Caco-2 (cell line): Measurements from ENCODE around the gene DVL1. TPM values are rescaled to one million over a fixed set of nuclear protein-coding genes. Genes with fewer than 3 reads are reported as not detected.

Source experiments
- BruUV-seq: library from RNA; stranded (reverse); fragments of 400-500 nt; replicated peaks from 2 replicates; lab custom pipeline; 2021; lab: Mats Ljungman, UMichigan
- CTCF ChIA-PET: fragments of 300-600 bp; sonication (Branson Sonifier 250); formaldehyde crosslinking; loops from one replicate; lab custom pipeline; 2022; ENCODE audit warnings: antibody characterized with exemption; lab: Charles Lee
- POLR2A ChIA-PET: fragments of 300-600 bp; sonication (Branson Sonifier 250); formaldehyde crosslinking; loops from one replicate; lab custom pipeline; 2022; ENCODE audit warnings: antibody characterized with exemption; lab: Charles Lee
- DNase-seq, 2 experiments: peaks; one replicate each; pipeline versions ENCODE4 v3.0.0 to v3.0.0-alpha.2; 2020 to 2022
- H3K27me3 ChIP-seq: replicated peaks from 2 replicates; pipeline ENCODE4 v1.6.0; 2011; ENCODE audit warnings: low read length; ENCODE audit not compliant: control insufficient read depth, insufficient read depth
- H3K36me3 ChIP-seq: 2 replicates; pipeline ENCODE4 v1.5.1; 2011; ENCODE audit warnings: low read length; ENCODE audit not compliant: control insufficient read depth, insufficient read depth
- H3K4me1 ChIP-seq: fragments of 250-450 bp; sonication (Bioruptor Pico); 2 replicates; pipeline ENCODE4 v1.5.1; 2020; ENCODE audit warnings: mild to moderate bottlenecking
- H3K4me3 ChIP-seq: 2 replicates; pipeline ENCODE4 v1.5.1; 2011; ENCODE audit warnings: low read depth, mild to moderate bottlenecking, control low read depth, low read length
- H3K9me3 ChIP-seq: fragments of 250-450 bp; sonication (Bioruptor Pico); 2 replicates; pipeline ENCODE4 v1.5.1; 2020; ENCODE audit warnings: mild to moderate bottlenecking, moderate library complexity
- H3K27ac Mint-ChIP-seq: one replicate; pipeline ENCODE4 v1.8.0; 2022; ENCODE audit warnings: mixed read lengths; ENCODE audit not compliant: unreplicated experiment
- H3K27me3 Mint-ChIP-seq: one replicate; pipeline ENCODE4 v1.8.0; 2022; ENCODE audit warnings: mixed read lengths; ENCODE audit not compliant: insufficient read depth, unreplicated experiment
- H3K36me3 Mint-ChIP-seq: one replicate; pipeline ENCODE4 v1.8.0; 2022; ENCODE audit warnings: mild to moderate bottlenecking, mixed read lengths; ENCODE audit not compliant: insufficient read depth, unreplicated experiment
- H3K4me1 Mint-ChIP-seq: one replicate; pipeline ENCODE4 v1.8.0; 2022; ENCODE audit warnings: low read depth, mixed read lengths; ENCODE audit not compliant: unreplicated experiment
- H3K4me3 Mint-ChIP-seq: one replicate; pipeline ENCODE4 v1.8.0; 2022; ENCODE audit warnings: mild to moderate bottlenecking, moderate library complexity, mixed read lengths; ENCODE audit not compliant: unreplicated experiment
- H3K9me3 Mint-ChIP-seq: one replicate; pipeline ENCODE4 v1.8.0; 2022; ENCODE audit warnings: mixed read lengths; ENCODE audit not compliant: unreplicated experiment
- intact Hi-C: fragments of 100-400 bp; cut with micrococcal nuclease; formaldehyde crosslinking; loops from one replicate; pipeline ENCODE4 v1.10.0; 2022; ENCODE audit not compliant: unreplicated experiment
- total RNA-seq: library from RNA; stranded (reverse); gene quantifications from 2 replicates; pipeline ENCODE4 v1.2.3, GENCODE V29; 2022
- TF ChIP-seq, protein P1 (sequence below), 2 experiments: fragments of 200-600 bp in 1 of 2; IDR thresholded peaks; 1 replicate in 1 of 2; 2 replicates in 1 of 2; pipeline versions ENCODE4 v1.5.1 to v1.8.0; 2011 to 2022; ENCODE audit warnings: antibody characterized with exemption in 1 of 2, control low read depth in 1 of 2, inconsistent platforms in 1 of 2, low read depth in 1 of 2, low read length in 1 of 2, mild to moderate bottlenecking in 1 of 2, moderate library complexity in 1 of 2; ENCODE audit not compliant: insufficient read depth in 1 of 2, severe bottlenecking in 1 of 2, unreplicated experiment in 1 of 2

The DVL1 gene
- total RNA-seq, 1 experiment from 2014 or later, result 40.6 TPM

DNA sequence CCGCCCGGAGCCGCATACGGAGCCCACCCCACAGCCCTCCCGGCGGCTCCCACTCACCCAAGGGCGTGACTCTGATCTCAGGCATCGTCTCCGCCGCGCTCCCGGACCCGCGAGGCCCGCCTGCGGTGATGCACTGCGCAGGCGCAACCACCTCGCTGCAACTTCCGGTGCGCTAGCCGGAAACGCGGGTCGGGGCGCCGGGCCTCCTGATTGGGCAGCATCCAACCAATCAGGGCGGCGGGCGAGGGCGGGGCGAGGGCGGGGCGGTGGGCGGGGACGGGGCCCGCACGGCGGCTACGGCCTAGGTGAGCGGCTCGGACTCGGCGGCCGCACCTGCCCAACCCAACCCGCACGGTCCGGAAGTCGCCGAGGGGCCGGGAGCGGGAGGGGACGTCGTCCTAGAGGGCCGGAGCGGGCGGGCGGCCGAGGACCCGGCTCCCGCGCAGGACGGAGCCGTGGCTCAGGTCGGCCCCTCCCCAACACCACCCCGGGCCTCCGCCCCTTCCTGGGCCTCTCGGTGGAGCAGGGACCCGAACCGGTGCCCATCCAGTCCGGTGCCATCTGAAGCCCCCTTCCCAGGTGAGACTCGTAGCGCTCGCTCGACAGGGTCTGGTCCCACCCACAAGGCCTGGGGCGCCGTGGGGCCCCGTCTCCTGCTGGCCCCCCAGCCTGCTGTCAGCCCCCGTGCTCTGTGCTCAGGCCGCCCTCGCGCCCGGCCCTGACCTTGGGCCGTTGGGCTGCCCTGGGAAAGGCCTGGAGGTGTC, 24.5 kb downstream of the DVL1 start, which contains the start of the genes CPTP and INTS11:
Gene CPTP (plus strand): TSS at position 279 of the 764 bp plus-strand sequence. CDS start 2,109 bp downstream, outside the sequence.
Gene INTS11 (minus strand): TSS at position 137 of the 764 bp plus-strand sequence. CDS start 52 bp downstream, at position 85.
- Histone ChIP-seq H3K4me1 (0 out of 2 replicates have a peak, but pooled peaks cover 5% of the 10 kb centered on the region), H3K36me3 (no peaks in the 10 kb centered on the region), H3K9me3 (no peaks in the 10 kb centered on the region), H3K27me3 (no peaks in the 10 kb centered on the region), H3K4me3 (peak within 1 kb of the TSS; percentile 61)
- BruUV-seq, result TSS peak; percentile 53
- peak within 1 kb of the TSS; percentile 88 for H3K27ac Mint-ChIP-seq
- ChIA-PET CTCF (no interaction called here), POLR2A (interaction anchor here (0.6 to 0.9 kb wide), 2 partner anchors 49 to 90 kb away, joined by 3 read pairs; no protein-coding TSS in a partner anchor)
- peaks cover 40% of the 10 kb centered on the region for H3K36me3 Mint-ChIP-seq
- H3K4me1 Mint-ChIP-seq, result peaks cover 7% of the 10 kb centered on the region
- intact Hi-C loops, result no loop called here
- TF ChIP-seq, protein P1, sequence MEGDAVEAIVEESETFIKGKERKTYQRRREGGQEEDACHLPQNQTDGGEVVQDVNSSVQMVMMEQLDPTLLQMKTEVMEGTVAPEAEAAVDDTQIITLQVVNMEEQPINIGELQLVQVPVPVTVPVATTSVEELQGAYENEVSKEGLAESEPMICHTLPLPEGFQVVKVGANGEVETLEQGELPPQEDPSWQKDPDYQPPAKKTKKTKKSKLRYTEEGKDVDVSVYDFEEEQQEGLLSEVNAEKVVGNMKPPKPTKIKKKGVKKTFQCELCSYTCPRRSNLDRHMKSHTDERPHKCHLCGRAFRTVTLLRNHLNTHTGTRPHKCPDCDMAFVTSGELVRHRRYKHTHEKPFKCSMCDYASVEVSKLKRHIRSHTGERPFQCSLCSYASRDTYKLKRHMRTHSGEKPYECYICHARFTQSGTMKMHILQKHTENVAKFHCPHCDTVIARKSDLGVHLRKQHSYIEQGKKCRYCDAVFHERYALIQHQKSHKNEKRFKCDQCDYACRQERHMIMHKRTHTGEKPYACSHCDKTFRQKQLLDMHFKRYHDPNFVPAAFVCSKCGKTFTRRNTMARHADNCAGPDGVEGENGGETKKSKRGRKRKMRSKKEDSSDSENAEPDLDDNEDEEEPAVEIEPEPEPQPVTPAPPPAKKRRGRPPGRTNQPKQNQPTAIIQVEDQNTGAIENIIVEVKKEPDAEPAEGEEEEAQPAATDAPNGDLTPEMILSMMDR (IDR thresholded peaks at IDR 0.05; ENCODE audit: insufficient read depth in 1 of 2, low read depth in 1 of 2, low read length in 1 of 2, severe bottlenecking in 1 of 2, unreplicated experiment in 1 of 2), result no peak
- H3K27me3 Mint-ChIP-seq, result no peaks in the 10 kb centered on the region
- DNase-seq, result peak; percentile 93 to 94
- no peaks in the 10 kb centered on the region for H3K9me3 Mint-ChIP-seq
- H3K4me3 Mint-ChIP-seq, result peak within 1 kb of the TSS; percentile 81

DNA sequence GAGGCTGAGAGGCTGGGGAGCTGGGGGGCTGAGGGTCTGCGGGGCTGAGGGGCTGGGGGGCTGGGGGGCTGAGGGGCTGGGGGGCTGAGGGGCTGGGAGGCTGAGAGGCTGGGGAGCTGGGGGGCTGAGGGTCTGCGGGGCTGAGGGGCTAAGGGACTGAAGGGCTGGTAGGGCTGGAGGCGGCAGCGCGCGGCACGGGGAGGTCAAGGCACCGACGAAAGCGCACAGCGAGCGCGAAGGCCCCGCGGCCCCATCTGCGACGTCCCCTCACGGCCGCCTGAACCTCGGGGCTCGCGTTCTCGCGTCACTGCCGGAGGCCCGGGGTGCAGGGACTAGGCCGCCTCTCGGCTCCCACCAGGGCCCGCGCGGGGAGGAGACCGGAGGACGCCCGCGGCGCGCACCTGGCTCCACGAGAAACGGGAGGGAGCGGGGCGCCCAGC, 25.1 kb downstream of the DVL1 start:
- peaks cover 43% of the 10 kb centered on the region for H3K36me3 Mint-ChIP-seq
- ChIA-PET CTCF (no interaction called here), POLR2A (no interaction called here)
- no peaks in the 10 kb centered on the region for H3K36me3 ChIP-seq
- H3K4me1 Mint-ChIP-seq, result peaks cover 7% of the 10 kb centered on the region
- TF ChIP-seq, protein P1 (IDR thresholded peaks at IDR 0.05; ENCODE audit: insufficient read depth in 1 of 2, low read depth in 1 of 2, low read length in 1 of 2, severe bottlenecking in 1 of 2, unreplicated experiment in 1 of 2), result no peak
- 0 out of 2 replicates have a peak, but pooled peaks cover 5% of the 10 kb centered on the region for H3K4me1 ChIP-seq
- intact Hi-C loops, result no loop called here
- no peaks in the 10 kb centered on the region for H3K9me3 ChIP-seq
- peak overlapping the region; percentile 88 for H3K27ac Mint-ChIP-seq
- no TSS peak for BruUV-seq
- DNase-seq, result no peak
- no peaks in the 10 kb centered on the region for H3K27me3 Mint-ChIP-seq
- H3K27me3 ChIP-seq, result no peaks in the 10 kb centered on the region
- H3K9me3 Mint-ChIP-seq, result no peaks in the 10 kb centered on the region
- peak overlapping the region; percentile 81 for H3K4me3 Mint-ChIP-seq
- peak overlapping the region; percentile 61 for H3K4me3 ChIP-seq

DNA sequence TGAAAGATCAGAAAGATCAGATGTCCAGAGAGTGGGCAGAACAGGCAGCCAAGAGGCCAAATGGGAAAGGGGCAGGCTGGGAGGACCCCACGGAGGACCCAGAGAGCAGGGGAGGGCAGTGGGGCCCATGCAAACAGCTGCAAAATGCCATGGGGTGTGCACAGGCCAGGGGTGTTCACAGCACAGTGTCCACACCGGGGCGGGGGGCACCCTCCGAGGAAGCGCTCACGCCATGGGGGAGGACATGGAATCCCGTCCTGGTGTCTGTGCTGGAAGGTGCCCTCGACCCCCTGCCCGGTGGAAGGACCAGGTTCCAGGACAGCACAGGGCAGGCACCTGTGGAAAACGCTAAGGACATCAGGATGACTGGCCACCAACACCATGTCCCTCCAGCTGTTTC, 26.3 kb downstream of the DVL1 start:
- Mint-ChIP-seq H3K4me1 (peaks cover 7% of the 10 kb centered on the region), H3K4me3 (peak overlapping the region; percentile 81), H3K27ac (peak overlapping the region; percentile 45), H3K9me3 (no peaks in the 10 kb centered on the region), H3K27me3 (no peaks in the 10 kb centered on the region), H3K36me3 (peaks cover 48% of the 10 kb centered on the region)
- Histone ChIP-seq H3K9me3 (no peaks in the 10 kb centered on the region), H3K36me3 (no peaks in the 10 kb centered on the region), H3K27me3 (no peaks in the 10 kb centered on the region), H3K4me1 (0 out of 2 replicates have a peak, but pooled peaks cover 5% of the 10 kb centered on the region), H3K4me3 (no peak overlapping the region)
- no TSS peak for BruUV-seq
- TF ChIP-seq, protein P1 (IDR thresholded peaks at IDR 0.05; ENCODE audit: insufficient read depth in 1 of 2, low read depth in 1 of 2, low read length in 1 of 2, severe bottlenecking in 1 of 2, unreplicated experiment in 1 of 2), result no peak
- no peak for DNase-seq
- ChIA-PET POLR2A (no interaction called here), CTCF (no interaction called here)
- intact Hi-C loops, result no loop called here
